Measurements from ENCODE around the gene TBC1D20.

The TBC1D20 gene

DNA sequence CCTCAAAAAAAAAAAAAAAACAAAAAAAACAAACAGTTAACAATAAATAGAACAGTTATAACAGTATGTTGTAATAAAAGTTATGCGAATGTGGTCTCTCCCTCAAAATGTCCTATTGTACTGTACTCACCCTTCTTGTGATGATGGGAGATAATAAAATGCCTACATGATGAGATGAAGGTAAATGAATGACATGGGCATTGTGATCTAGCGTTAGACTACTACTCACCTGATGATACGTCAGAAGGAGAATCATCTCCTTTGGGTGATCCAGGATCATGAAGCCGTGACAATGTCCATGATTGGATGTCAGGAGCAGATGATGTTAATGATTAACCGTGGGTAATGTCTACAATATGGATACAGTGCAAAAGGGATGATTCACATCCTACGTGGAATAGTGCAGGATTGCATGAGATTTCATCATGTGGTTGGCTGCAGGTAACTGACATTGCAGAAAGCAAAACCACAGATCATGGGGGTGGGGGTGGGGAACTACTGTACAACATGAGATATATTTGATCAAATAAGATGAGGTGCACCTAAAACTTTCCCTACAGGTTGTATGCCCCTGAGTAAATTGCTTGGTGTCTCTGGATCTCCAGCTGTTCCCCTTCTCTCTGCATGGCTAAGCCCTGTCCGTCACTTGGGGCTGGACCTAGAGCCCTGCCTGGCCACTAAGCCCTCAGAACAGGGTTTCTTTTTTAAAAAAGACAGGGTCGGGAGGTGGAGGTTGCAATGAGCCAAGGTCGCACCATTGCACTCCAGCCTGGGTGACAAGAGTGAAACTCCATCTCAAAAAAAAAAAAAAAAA lies 60.4 kb downstream of the TBC1D20 start:
- Histone ChIP-seq H3K4me1 (ENCODE audit: low read length) (peaks cover 3% of the 10 kb centered on the region), H3K27me3 (ENCODE audit: low read depth, low read length) (no peaks in the 10 kb centered on the region), H3K4me2 (ENCODE audit: low read length) (no peak overlapping the region), H3K27ac (ENCODE audit: low read length) (no peak overlapping the region), H3K4me3 (ENCODE audit: low read length) (no peak overlapping the region), H2AFZ (ENCODE audit: low read depth, low read length) (no peak overlapping the region), H3K36me3 (replicated peaks; ENCODE audit: low read depth, low read length) (peaks cover 9% of the 10 kb centered on the region), H3K79me2 (ENCODE audit: low read length) (no peaks in the 10 kb centered on the region), H4K20me1 (ENCODE audit: insufficient read depth, low read length) (no peaks in the 10 kb centered on the region), H3K9me3 (ENCODE audit: insufficient read depth, low read length) (no peaks in the 10 kb centered on the region), H3K9ac (ENCODE audit: low read length) (no peak overlapping the region)
- TF ChIP-seq, protein P1, sequence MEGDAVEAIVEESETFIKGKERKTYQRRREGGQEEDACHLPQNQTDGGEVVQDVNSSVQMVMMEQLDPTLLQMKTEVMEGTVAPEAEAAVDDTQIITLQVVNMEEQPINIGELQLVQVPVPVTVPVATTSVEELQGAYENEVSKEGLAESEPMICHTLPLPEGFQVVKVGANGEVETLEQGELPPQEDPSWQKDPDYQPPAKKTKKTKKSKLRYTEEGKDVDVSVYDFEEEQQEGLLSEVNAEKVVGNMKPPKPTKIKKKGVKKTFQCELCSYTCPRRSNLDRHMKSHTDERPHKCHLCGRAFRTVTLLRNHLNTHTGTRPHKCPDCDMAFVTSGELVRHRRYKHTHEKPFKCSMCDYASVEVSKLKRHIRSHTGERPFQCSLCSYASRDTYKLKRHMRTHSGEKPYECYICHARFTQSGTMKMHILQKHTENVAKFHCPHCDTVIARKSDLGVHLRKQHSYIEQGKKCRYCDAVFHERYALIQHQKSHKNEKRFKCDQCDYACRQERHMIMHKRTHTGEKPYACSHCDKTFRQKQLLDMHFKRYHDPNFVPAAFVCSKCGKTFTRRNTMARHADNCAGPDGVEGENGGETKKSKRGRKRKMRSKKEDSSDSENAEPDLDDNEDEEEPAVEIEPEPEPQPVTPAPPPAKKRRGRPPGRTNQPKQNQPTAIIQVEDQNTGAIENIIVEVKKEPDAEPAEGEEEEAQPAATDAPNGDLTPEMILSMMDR (IDR thresholded peaks at IDR 0.05; ENCODE audit: low read depth, low read length) = no peak
- TF ChIP-seq EZH2phosphoT487 (IDR thresholded peaks at IDR 0.05; ENCODE audit: low read depth) = no peak

DNA sequence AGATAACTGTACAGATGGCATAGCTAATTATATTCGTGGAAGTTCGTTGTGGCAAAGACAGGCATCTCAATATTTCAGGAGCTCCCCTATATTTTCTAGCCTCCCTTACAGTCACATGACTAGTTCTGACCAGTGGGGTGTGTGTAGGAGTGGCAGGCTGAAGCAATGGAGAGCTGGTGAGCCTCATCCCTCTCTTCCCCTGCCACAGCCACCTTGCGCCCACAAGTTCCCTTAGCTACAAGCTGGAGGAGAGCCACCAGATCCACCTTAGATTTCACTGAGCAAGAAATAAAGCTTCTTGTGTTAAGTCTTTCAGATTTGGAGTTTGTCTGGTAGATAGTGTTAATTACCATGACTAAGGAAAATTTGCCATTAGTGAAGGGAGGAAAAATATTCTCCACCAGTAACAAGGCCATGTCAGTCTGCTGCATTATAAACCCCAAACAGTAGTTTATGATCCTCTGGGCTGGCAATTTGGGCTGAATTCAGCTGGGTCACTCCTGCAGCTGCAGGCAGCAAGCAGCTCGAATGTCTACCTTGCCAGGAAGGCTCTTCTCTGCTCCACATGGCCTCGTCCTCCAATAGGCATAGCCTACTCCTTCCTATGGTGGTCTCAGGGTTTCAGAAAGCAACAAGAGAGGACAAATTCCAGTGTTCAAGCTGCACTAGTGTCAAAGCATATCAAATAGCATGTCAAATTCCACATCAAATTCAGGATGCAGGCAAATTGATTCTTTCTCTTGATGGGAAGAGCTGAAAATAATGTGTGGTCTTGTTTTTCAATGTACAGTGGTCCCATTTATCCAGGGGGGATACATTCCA lies 61.7 kb downstream of the TBC1D20 start:
- TF ChIP-seq EZH2phosphoT487 (IDR thresholded peaks at IDR 0.05; ENCODE audit: low read depth) = no peak
- TF ChIP-seq, protein P1 (IDR thresholded peaks at IDR 0.05; ENCODE audit: low read depth, low read length) = no peak

DNA sequence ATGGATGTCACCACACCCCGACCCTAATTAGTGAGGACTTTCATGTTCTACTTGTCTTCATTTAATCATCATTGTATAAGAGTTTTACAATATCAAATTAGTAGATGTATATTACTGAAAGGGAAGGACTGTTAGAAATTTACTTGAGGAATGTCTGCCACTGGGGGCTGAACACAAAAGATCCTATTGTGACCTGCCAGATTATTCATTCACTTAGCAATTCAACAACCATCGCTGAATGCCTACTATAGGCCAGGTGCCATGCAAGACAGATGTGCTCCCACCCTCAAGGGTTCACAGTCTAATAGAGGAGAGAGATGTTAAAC lies 62.2 kb downstream of the TBC1D20 start:
- H3K9me3 ChIP-seq (ENCODE audit: insufficient read depth, low read length) = no peaks in the 10 kb centered on the region
- no peaks in the 10 kb centered on the region for H3K79me2 ChIP-seq (ENCODE audit: low read length)
- no peak overlapping the region for H3K4me2 ChIP-seq (ENCODE audit: low read length)
- TF ChIP-seq EZH2phosphoT487 (IDR thresholded peaks at IDR 0.05; ENCODE audit: low read depth) = no peak
- TF ChIP-seq, protein P1 (IDR thresholded peaks at IDR 0.05; ENCODE audit: low read depth, low read length) = no peak
- no peaks in the 10 kb centered on the region for H3K4me1 ChIP-seq (ENCODE audit: low read length)
- no peak overlapping the region for H3K9ac ChIP-seq (ENCODE audit: low read length)
- no peak overlapping the region for H3K27ac ChIP-seq (ENCODE audit: low read length)
- peaks cover 23% of the 10 kb centered on the region for H3K36me3 ChIP-seq (replicated peaks; ENCODE audit: low read depth, low read length)
- H2AFZ ChIP-seq (ENCODE audit: low read depth, low read length) = no peak overlapping the region
- no peak overlapping the region for H3K4me3 ChIP-seq (ENCODE audit: low read length)
- no peaks in the 10 kb centered on the region for H3K27me3 ChIP-seq (ENCODE audit: low read depth, low read length)
- H4K20me1 ChIP-seq (ENCODE audit: insufficient read depth, low read length) = no peaks in the 10 kb centered on the region

More for the DNA sequence above, 61.7 kb downstream of the TBC1D20 start:
- Histone ChIP-seq H3K4me3 (ENCODE audit: low read length) (no peak overlapping the region), H3K4me2 (ENCODE audit: low read length) (no peak overlapping the region), H3K4me1 (ENCODE audit: low read length) (no peaks in the 10 kb centered on the region), H3K9me3 (ENCODE audit: insufficient read depth, low read length) (no peaks in the 10 kb centered on the region), H3K79me2 (ENCODE audit: low read length) (no peaks in the 10 kb centered on the region), H4K20me1 (ENCODE audit: insufficient read depth, low read length) (no peaks in the 10 kb centered on the region), H3K9ac (ENCODE audit: low read length) (no peak overlapping the region), H3K27ac (ENCODE audit: low read length) (no peak overlapping the region), H3K27me3 (ENCODE audit: low read depth, low read length) (no peaks in the 10 kb centered on the region), H3K36me3 (replicated peaks; ENCODE audit: low read depth, low read length) (peaks cover 20% of the 10 kb centered on the region), H2AFZ (ENCODE audit: low read depth, low read length) (no peak overlapping the region)

DNA sequence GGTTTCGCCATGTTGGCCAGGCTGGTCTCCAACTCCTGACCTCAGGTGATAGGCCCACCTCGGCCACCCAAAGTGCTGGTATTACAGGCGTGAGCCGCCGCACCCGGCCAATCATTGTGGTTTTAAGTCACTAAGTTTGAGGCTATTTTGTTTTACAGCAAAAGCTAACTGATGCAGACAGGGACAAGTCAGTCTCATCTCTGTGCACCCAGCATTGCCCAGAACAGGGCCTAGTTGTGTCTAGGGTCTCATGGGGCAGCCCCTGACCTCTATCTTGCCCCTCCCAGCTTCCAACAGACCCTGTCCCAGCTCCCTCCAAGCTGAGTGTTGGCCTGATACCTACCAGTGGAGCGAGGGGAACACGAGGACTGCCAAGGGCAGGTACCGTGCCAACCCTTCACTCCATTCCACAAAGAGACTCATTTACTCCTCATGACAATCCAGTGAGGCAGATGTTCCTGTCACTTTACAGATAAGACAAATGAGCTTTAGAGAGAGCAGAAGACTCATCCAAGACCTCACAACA lies 63.1 kb downstream of the TBC1D20 start:
- no peaks in the 10 kb centered on the region for H3K27me3 ChIP-seq (ENCODE audit: low read depth, low read length)
- H3K27ac ChIP-seq (ENCODE audit: low read length) = no peak overlapping the region
- H3K79me2 ChIP-seq (ENCODE audit: low read length) = no peaks in the 10 kb centered on the region
- H3K9me3 ChIP-seq (ENCODE audit: insufficient read depth, low read length) = no peaks in the 10 kb centered on the region
- TF ChIP-seq, protein P1 (IDR thresholded peaks at IDR 0.05; ENCODE audit: low read depth, low read length) = no peak
- TF ChIP-seq EZH2phosphoT487 (IDR thresholded peaks at IDR 0.05; ENCODE audit: low read depth) = no peak
- H3K4me1 ChIP-seq (ENCODE audit: low read length) = no peaks in the 10 kb centered on the region
- peaks cover 29% of the 10 kb centered on the region for H3K36me3 ChIP-seq (replicated peaks; ENCODE audit: low read depth, low read length)
- H3K4me2 ChIP-seq (ENCODE audit: low read length) = no peak overlapping the region
- H4K20me1 ChIP-seq (ENCODE audit: insufficient read depth, low read length) = no peaks in the 10 kb centered on the region
- no peak overlapping the region for H2AFZ ChIP-seq (ENCODE audit: low read depth, low read length)
- no peak overlapping the region for H3K4me3 ChIP-seq (ENCODE audit: low read length)
- no peak overlapping the region for H3K9ac ChIP-seq (ENCODE audit: low read length)
